ENCODE data around the gene GRIK1. TPM values are rescaled to one million over a fixed set of nuclear protein-coding genes. Genes with fewer than 3 reads are reported as not detected.

The GRIK1 gene
- polyA plus RNA-seq, 1 donor (not counting 4 experiments of a cell fraction or from before 2014, with no cell fraction given) = not detected

DNA sequence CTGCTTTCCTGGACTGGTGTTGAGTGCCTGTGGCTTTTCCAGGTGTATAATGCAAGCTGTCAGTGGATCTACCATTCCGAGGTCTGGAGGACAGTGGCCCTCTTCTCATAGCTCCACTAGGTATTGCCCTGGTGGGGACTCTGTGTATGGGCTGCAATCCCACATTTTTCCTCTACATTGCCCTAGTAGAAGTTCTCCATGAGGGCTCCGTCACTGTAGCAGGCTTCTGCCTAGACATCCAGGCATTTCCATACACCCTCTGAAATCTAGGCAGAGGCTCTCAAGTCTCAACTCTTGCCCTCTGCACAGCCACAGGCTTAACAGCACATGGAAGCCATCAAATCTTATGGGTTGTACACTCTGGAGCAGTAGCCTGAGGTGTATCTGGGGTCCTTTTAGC is 107.6 kb downstream of the GRIK1 start:
- dilution Hi-C loops (cut with MboI; ENCODE audit: extremely low pct_ligation_motif_present, low sequenced_read_pairs) = no loop called here
- H3K79me2 ChIP-seq (ENCODE audit: control insufficient read depth, insufficient read depth, low read length) = no peaks in the 10 kb centered on the region
- H3K9ac ChIP-seq (ENCODE audit: control insufficient read depth, extremely low read depth, insufficient read depth, low read length) = no peak overlapping the region
- TF ChIP-seq EZH2 (IDR thresholded peaks at IDR 0.05; ENCODE audit: low read length) = no peak
- no peak for TF ChIP-seq CTCF (optimal IDR thresholded peaks at IDR 0.05 in 1 of 3, IDR thresholded peaks at IDR 0.05 in 1 of 3, conservative IDR thresholded peaks at IDR 0.05 in 1 of 3; ENCODE audit: extremely low read depth in 1 of 3, insufficient read depth in 2 of 3, low read length in 3 of 3)
- no peaks in the 10 kb centered on the region for H3K9me1 ChIP-seq (ENCODE audit: control insufficient read depth, extremely low read depth, insufficient read depth, low read length)
- H3K4me3 ChIP-seq (ENCODE audit: control insufficient read depth in 2 of 3, extremely low read depth in 1 of 3, insufficient read depth in 2 of 3, low read depth in 1 of 3, low read length in 3 of 3) = no peak overlapping the region
- H4K20me1 ChIP-seq (ENCODE audit: control insufficient read depth, extremely low read depth, insufficient read depth, low read length) = no peaks in the 10 kb centered on the region
- H3K27ac ChIP-seq (ENCODE audit: control insufficient read depth, insufficient read depth, low read length) = no peak overlapping the region
- H3K27me3 ChIP-seq (ENCODE audit: control insufficient read depth, extremely low read depth, insufficient read depth, low read length) = no peaks in the 10 kb centered on the region
- no peaks in the 10 kb centered on the region for H3K9me3 ChIP-seq (ENCODE audit: control insufficient read depth, low read depth, low read length)
- no peak overlapping the region for H2AFZ ChIP-seq (ENCODE audit: control insufficient read depth, low read length)
- no peaks in the 10 kb centered on the region for H3K36me3 ChIP-seq (ENCODE audit: control insufficient read depth in 2 of 2, extremely low read depth in 1 of 2, insufficient read depth in 2 of 2, low read length in 2 of 2)
- FAIRE-seq (no peak), DNase-seq (ENCODE audit: low read depth, low spot score) (no peak)
- no peaks in the 10 kb centered on the region for H3K4me1 ChIP-seq (ENCODE audit: control insufficient read depth, extremely low read depth, insufficient read depth, low read length)
- no peak overlapping the region for H3K4me2 ChIP-seq (ENCODE audit: control insufficient read depth, extremely low read depth, insufficient read depth, low read depth, low read length)

DNA sequence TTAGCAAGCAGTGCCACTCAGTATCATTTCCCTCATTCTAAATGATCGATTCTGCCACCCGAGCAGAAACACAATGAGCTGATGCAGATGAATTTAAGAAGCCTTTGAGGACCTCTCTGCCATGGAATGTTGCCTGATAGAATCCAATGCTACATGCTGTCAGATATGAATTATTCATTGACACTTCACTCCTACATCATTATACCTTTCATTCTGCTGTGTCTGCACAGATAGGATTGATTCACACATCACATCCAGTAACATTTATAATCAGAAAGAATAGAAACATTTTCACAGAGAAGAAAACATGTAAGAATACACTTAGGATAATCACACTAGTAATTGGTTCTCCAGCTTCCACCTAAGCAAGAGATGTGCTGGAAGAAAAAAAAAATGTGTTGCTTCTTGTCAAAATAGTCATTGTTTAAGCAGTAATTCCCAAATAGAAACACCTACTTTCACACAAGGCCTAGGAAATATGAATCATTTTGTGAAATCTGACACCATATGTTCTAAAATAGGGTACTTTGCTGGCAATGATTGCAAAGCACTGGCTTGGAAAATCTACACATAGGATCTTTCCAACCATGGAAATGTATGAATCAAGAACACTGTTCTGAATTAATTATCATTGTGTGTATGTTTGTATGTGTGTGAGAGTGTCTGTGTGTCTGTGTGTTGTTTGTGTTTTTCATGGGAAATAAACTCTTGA is 110.1 kb downstream of the GRIK1 start:
- H3K27ac ChIP-seq (ENCODE audit: control insufficient read depth, insufficient read depth, low read length) = no peak overlapping the region
- H3K9ac ChIP-seq (ENCODE audit: control insufficient read depth, extremely low read depth, insufficient read depth, low read length) = no peak overlapping the region
- H3K4me3 ChIP-seq (ENCODE audit: control insufficient read depth in 2 of 3, extremely low read depth in 1 of 3, insufficient read depth in 2 of 3, low read depth in 1 of 3, low read length in 3 of 3) = no peak overlapping the region
- H3K27me3 ChIP-seq (ENCODE audit: control insufficient read depth, extremely low read depth, insufficient read depth, low read length) = no peaks in the 10 kb centered on the region
- H3K9me1 ChIP-seq (ENCODE audit: control insufficient read depth, extremely low read depth, insufficient read depth, low read length) = no peaks in the 10 kb centered on the region
- H2AFZ ChIP-seq (ENCODE audit: control insufficient read depth, low read length) = no peak overlapping the region
- dilution Hi-C loops (cut with MboI; ENCODE audit: extremely low pct_ligation_motif_present, low sequenced_read_pairs) = no loop called here
- H3K36me3 ChIP-seq (ENCODE audit: control insufficient read depth in 2 of 2, extremely low read depth in 1 of 2, insufficient read depth in 2 of 2, low read length in 2 of 2) = no peaks in the 10 kb centered on the region
- no peak for FAIRE-seq
- no peak overlapping the region for H3K4me2 ChIP-seq (ENCODE audit: control insufficient read depth, extremely low read depth, insufficient read depth, low read depth, low read length)
- H3K9me3 ChIP-seq (ENCODE audit: control insufficient read depth, low read depth, low read length) = no peaks in the 10 kb centered on the region
- H3K4me1 ChIP-seq (ENCODE audit: control insufficient read depth, extremely low read depth, insufficient read depth, low read length) = peaks cover 8% of the 10 kb centered on the region
- no peak for TF ChIP-seq CTCF (optimal IDR thresholded peaks at IDR 0.05 in 1 of 3, IDR thresholded peaks at IDR 0.05 in 1 of 3, conservative IDR thresholded peaks at IDR 0.05 in 1 of 3; ENCODE audit: extremely low read depth in 1 of 3, insufficient read depth in 2 of 3, low read length in 3 of 3)
- no peak for TF ChIP-seq EZH2 (IDR thresholded peaks at IDR 0.05; ENCODE audit: low read length)
- no peak for DNase-seq (ENCODE audit: low read depth, low spot score)
- H3K79me2 ChIP-seq (ENCODE audit: control insufficient read depth, insufficient read depth, low read length) = no peaks in the 10 kb centered on the region
- H4K20me1 ChIP-seq (ENCODE audit: control insufficient read depth, extremely low read depth, insufficient read depth, low read length) = no peaks in the 10 kb centered on the region

Data from keratinocyte (primary cell).